Esophagus squamous epithelium (tissue), 4 donors: Measurements from ENCODE around the gene BRPF3.

Experiments
- CTCF ChIP-seq, 6 experiments: fragments of 450-650 bp in 4 of 6; fragments of 200-600 bp in 2 of 6; sonication (generic) in 2 of 6; IDR thresholded peaks; one replicate each; pipeline ENCODE4 v1.5.1; 2016 to 2019; ENCODE audit warnings: antibody characterized with exemption in 6 of 6, mild to moderate bottlenecking in 4 of 6, moderate library complexity in 4 of 6
- POLR2A ChIP-seq, 4 donors: fragments of 450-650 bp; IDR thresholded peaks; one replicate each; pipeline ENCODE4 v1.6.1; 2017; ENCODE audit warnings: antibody characterized with exemption in 4 of 4, mild to moderate bottlenecking in 4 of 4, moderate library complexity in 3 of 4

GRCh38 chr6:36147294-36147693 lies 49.2 kb upstream of the BRPF3 start:
- TF ChIP-seq CTCF (IDR thresholded peaks at IDR 0.05) (no peak), POLR2A (IDR thresholded peaks at IDR 0.05) (no peak)
